HG03196 (cell line): ENCODE measurements around the gene SKIDA1.

ENCODE experiments used
- ATAC-seq: cut with Tn5 transposase; IDR thresholded peaks from one replicate; pipeline ENCODE4 v1.9.1; 2021; ENCODE audit not compliant: unreplicated experiment

SKIDA1 gene

GRCh38 chr10:21502348-21502740 lies 23.1 kb downstream of the SKIDA1 start:
- ATAC-seq = no peak

GRCh38 chr10:21501731-21502347 lies 23.6 kb downstream of the SKIDA1 start:
- no peak for ATAC-seq

- no peak for ATAC-seq
These were observed 24.4 kb downstream of the SKIDA1 start for GRCh38 chr10:21501091-21501490.

DNA sequence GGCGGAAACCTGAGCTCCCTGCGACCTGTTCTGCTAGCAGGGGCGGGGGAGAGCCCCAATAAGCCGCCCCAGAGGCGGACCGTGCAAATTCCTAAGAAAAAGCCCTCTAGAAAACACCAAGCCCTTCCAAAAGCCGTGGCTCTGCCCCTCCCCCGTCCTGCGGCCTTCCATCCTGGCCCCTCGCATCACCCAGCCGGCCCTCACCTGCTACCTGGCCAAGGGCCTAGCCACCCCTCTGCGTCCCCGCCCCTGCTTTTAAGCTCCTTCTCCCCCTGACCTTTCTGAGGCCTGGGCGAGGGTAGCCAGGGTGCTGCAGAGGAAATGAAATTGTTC lies 24.9 kb downstream of the SKIDA1 start:
- no peak for ATAC-seq

- no peak for ATAC-seq
These were observed 25.5 kb downstream of the SKIDA1 start for GRCh38 chr10:21499701-21500577.

DNA sequence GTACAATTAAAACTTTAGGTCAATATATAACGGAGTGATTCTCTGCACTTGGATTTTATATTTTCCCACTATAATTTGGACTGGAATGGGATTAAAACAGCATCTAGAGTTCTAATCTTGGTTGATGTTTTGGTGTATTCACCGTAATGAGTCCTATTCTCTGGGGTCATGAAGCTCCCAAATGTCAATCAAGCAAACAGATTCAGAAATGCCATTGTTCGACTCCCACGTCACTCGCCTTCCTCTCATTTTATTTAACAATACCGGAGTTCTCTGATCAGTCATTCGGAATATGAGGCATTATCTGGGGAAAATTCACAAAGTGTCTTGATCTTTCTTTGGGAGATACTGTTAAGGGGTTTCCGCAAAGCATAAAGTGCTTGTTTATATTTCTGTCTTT lies 26.5 kb downstream of the SKIDA1 start:
- ATAC-seq = no peak

- no peak for ATAC-seq
These were observed 27.1 kb downstream of the SKIDA1 start for GRCh38 chr10:21498377-21498776.

- no peak for ATAC-seq
These were observed 28.2 kb downstream of the SKIDA1 start for GRCh38 chr10:21497177-21497807.

DNA sequence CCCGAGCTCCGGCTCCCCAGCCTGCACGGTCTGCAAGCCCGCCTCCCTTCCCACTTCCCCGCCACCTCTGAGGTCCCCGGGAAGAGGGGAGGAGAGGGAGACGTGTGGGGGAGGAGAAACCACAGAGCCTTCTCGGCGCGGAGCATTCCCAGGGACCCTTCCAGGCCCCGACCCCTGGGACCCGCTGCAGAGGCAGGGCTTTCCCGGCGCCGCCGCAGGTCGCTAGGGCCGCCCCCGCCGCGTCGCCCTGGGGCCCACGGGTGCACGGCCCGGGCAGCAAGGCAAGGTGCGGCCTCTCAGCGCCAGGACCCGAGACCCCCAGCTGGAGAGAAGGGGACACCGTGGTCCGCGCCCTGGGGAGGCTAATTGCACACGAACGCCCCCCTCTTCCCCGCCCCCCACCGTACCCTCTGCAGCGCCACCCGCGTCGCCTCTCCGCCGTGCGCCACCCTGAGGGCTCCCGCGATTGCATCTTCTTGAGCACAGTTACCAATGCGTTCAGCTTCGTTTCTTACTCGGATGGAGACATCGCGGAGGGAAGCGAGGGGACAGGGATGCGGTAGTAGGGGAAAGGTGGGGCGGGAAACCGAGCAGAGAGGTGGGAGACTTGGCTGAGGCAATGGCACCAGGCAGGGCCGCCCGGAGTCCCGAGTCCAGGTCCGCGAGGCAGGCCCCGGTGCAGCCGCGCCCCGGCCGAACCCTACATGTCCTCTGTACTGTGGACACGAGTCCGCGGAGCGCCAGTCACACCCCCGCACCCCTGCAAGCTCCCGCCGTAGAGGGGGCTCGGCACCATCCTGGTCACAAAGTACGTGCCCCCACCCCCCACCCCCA lies 28.9 kb downstream of the SKIDA1 start:
- ATAC-seq = no peak

- peak; percentile 84 for ATAC-seq
These were observed 29.6 kb downstream of the SKIDA1 start for GRCh38 chr10:21495752-21496342.

DNA sequence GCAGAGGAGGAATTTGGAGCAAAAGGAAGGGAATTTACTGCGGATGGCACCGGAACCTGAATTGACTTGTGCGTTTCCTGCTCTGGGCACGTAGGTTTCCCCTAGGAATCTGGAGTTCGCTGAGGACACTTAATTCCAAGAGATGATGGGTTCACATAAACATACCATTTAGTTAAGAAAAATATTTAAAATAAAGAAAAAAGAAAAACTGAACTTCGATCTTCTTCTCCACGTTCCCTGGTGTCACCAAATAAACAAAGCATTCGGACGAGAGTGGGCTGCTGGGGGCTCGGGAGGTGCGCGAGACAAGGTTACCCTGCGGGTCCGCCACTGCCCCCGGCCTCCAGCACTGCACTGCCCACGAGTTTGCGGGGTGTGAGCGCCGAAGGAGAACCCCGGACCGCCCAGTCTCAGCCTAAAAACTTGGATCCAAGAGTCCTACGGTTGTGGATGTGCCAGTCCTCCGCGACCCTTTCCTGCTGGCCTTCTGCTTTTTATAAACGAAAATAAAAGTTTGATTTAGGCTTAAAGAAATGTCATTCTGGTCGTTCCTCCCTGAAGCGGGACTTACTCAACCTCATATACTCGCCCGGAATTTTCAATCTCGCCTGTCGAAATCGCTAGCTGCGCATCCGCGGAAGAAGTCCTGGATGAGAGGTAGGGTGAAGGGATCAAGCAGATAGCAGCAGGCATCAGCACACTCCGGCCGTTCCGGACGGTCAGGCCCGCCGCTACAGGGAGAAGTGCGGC lies 30.3 kb downstream of the SKIDA1 start:
- ATAC-seq = peak; percentile 2

- no peak for ATAC-seq
These were observed 31.1 kb downstream of the SKIDA1 start for GRCh38 chr10:21494191-21495001.

GRCh38 chr10:21493784-21494183 lies 31.7 kb downstream of the SKIDA1 start:
- ATAC-seq = no peak

- ATAC-seq = no peak
These were observed 33.1 kb downstream of the SKIDA1 start for GRCh38 chr10:21492421-21492820.

DNA sequence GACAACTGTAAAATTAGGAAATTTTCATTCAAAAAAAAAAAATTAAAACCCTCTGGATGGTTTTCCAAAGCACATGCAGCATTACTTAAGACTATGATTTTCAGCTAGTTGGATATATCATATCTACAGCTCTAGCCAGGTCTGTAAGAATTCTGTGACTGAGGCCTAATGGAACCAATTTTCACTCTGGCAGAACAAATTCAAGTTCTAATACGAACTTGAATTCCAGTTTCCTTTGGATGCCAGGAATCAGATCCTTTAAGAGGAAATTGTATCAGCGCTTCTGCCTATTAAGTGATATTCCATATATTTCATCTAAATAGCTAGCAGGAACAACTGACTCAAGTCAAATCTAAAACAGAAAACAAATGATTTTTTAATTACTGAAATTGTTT lies 34.8 kb downstream of the SKIDA1 start:
- ATAC-seq = no peak

- no peak for ATAC-seq
These were observed 35.3 kb downstream of the SKIDA1 start for GRCh38 chr10:21490028-21490710.

DNA sequence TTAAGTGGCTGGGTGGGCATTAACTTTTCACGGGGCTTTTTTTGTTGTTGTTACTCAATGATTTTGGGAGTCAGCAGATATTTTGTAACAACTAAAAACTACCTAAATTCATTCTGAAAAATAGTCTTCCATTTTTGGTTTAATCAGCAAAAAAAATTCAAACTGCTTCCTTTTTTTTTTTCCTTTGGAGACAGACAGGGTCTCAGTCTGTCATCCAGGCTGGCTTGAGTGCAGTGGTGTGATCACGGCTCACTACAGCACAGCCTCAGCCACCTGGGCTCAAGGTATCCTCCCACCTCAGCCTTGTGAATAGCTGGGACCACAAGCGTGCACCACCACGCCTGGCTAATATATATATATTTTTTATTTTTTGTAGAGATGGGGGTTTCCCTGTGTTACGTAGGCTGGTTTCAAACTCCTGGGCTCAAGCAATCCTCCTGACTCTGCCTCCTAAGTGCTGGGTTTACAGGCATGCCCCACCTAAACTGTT lies 36.5 kb downstream of the SKIDA1 start:
- no peak for ATAC-seq

- no peak for ATAC-seq
These were observed 37.1 kb downstream of the SKIDA1 start for GRCh38 chr10:21488246-21488956.
